K562 (cell line): Measurements from ENCODE around the gene PAQR4. TPM values are rescaled to one million over a fixed set of nuclear protein-coding genes. Genes with fewer than 3 reads are reported as not detected.

Source experiments
- KAT7 ChIP-seq: sonication (generic); formaldehyde crosslinking; IDR thresholded peaks from 2 replicates; pipeline ENCODE4 v1.8.0; 2022; ENCODE audit warnings: missing genetic modification reagents, mild to moderate bottlenecking, borderline replicate concordance
- LCOR ChIP-seq: sonication (generic); formaldehyde crosslinking; IDR thresholded peaks from 2 replicates; pipeline ENCODE4 v1.8.0; 2022; ENCODE audit warnings: mild to moderate bottlenecking, missing genetic modification reagents
- RERE ChIP-seq: sonication (generic); formaldehyde crosslinking; IDR thresholded peaks from 2 replicates; pipeline ENCODE4 v1.8.0; 2023; ENCODE audit warnings: missing genetic modification reagents, mild to moderate bottlenecking, borderline replicate concordance
- SIN3A ChIP-seq, 2 experiments: fragments of 150-350 bp in 1 of 2; IDR thresholded peaks; 2 replicates each; pipeline ENCODE4 v1.6.1; 2011 to 2016; ENCODE audit warnings: borderline replicate concordance in 2 of 2, low read depth in 2 of 2, low read length in 2 of 2, mild to moderate bottlenecking in 2 of 2, moderate library complexity in 2 of 2; ENCODE audit not compliant: control insufficient read depth in 1 of 2
- SMC3 ChIP-seq: conservative IDR thresholded peaks from 2 replicates; pipeline ENCODE4 v1.6.1; 2011; ENCODE audit warnings: low read depth, low read length, improper control_type of control experiment; ENCODE audit not compliant: insufficient read depth
- SP1 ChIP-seq: sonication (generic); formaldehyde crosslinking; IDR thresholded peaks from 2 replicates; pipeline ENCODE4 v1.8.1; 2022; ENCODE audit warnings: mild to moderate bottlenecking, missing genetic modification reagents
- polyA plus RNA-seq, 8 experiments: library from polyadenylated mRNA; depleted of rRNA in 4 of 8; stranded (reverse) in 5 of 8; unstranded in 3 of 8; fragments of >200 nt; fragmentation: Nextera tagmentation in 2 of 8; fragmentation: Illumina TruSeq in 1 of 8; extraction: Ambion mirVana in 2 of 8; extraction: Trizol in 1 of 8; gene quantifications; 2 replicates each; pipeline versions ENCODE4 v1.2.1 to v1.2.3, GENCODE V29; 2011 to 2014; ENCODE audit warnings: inconsistent platforms in 1 of 8, missing spikeins in 1 of 8
- total RNA-seq, 7 experiments: library from RNA; depleted of rRNA in 6 of 7; stranded (reverse); fragments of >200 nt in 6 of 7; fragmentation: Illumina TruSeq in 2 of 7; extraction: Trizol in 2 of 7; gene quantifications; 2 replicates each; pipeline versions ENCODE4 v1.2.1 to v1.2.3, GENCODE V29; 2011 to 2021; ENCODE audit warnings: low replicate concordance in 1 of 7
- TF ChIP-seq, protein P1 (sequence below): fragments of 450-650 bp; IDR thresholded peaks from 2 replicates; pipeline ENCODE4 v1.7.1; 2018; ENCODE audit warnings: mild to moderate bottlenecking, low read depth; ENCODE audit not compliant: partially characterized antibody
- TF ChIP-seq, protein P2 (sequence below): conservative IDR thresholded peaks from 2 replicates; pipeline ENCODE4 v1.6.1; 2011; ENCODE audit warnings: low read depth, mild to moderate bottlenecking, low read length; ENCODE audit not compliant: control insufficient read depth
- TF ChIP-seq, protein P3 (sequence below): IDR thresholded peaks from 2 replicates; pipeline ENCODE4 v1.6.1; 2011; ENCODE audit warnings: borderline replicate concordance, low read depth, mild to moderate bottlenecking, moderate library complexity, low read length; ENCODE audit not compliant: insufficient read depth, poor library complexity, severe bottlenecking
- TF ChIP-seq, protein P4 (sequence below): fragments of 450-650 bp; formaldehyde crosslinking; IDR thresholded peaks from 2 replicates; pipeline ENCODE4 v1.4.0; 2020; ENCODE audit warnings: mild to moderate bottlenecking

The PAQR4 gene
- total and polyA plus RNA-seq, 9 of the 15 experiments (the other 6 are each of a cell fraction or from before 2014, with no cell fraction given), result 0.62 to 40.4 (median 19.5) TPM

- 0 out of 2 replicates have a peak, but pooled peaks have one; percentile 69 for TF ChIP-seq RERE (CRISPR knock-in tag)
- peak; percentile 30; the same call in 1 of the 2 replicates for TF ChIP-seq SMC3
- TF ChIP-seq, protein P1, sequence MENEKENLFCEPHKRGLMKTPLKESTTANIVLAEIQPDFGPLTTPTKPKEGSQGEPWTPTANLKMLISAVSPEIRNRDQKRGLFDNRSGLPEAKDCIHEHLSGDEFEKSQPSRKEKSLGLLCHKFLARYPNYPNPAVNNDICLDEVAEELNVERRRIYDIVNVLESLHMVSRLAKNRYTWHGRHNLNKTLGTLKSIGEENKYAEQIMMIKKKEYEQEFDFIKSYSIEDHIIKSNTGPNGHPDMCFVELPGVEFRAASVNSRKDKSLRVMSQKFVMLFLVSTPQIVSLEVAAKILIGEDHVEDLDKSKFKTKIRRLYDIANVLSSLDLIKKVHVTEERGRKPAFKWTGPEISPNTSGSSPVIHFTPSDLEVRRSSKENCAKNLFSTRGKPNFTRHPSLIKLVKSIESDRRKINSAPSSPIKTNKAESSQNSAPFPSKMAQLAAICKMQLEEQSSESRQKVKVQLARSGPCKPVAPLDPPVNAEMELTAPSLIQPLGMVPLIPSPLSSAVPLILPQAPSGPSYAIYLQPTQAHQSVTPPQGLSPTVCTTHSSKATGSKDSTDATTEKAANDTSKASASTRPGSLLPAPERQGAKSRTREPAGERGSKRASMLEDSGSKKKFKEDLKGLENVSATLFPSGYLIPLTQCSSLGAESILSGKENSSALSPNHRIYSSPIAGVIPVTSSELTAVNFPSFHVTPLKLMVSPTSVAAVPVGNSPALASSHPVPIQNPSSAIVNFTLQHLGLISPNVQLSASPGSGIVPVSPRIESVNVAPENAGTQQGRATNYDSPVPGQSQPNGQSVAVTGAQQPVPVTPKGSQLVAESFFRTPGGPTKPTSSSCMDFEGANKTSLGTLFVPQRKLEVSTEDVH, result peak; percentile 48
- TF ChIP-seq, protein P2, sequence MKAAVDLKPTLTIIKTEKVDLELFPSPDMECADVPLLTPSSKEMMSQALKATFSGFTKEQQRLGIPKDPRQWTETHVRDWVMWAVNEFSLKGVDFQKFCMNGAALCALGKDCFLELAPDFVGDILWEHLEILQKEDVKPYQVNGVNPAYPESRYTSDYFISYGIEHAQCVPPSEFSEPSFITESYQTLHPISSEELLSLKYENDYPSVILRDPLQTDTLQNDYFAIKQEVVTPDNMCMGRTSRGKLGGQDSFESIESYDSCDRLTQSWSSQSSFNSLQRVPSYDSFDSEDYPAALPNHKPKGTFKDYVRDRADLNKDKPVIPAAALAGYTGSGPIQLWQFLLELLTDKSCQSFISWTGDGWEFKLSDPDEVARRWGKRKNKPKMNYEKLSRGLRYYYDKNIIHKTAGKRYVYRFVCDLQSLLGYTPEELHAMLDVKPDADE, result peak; percentile 70; the same call in 1 of the 2 replicates
- peak; percentile 62; the same call in 1 of the 2 replicates for TF ChIP-seq KAT7 (CRISPR knock-in tag)
- peak; percentile 24 to 83; a peak in 1 of 4 replicates for TF ChIP-seq SIN3A (IDR thresholded peaks at IDR 0.05; ENCODE audit: borderline replicate concordance in 2 of 2, control insufficient read depth in 1 of 2, low read depth in 2 of 2, low read length in 2 of 2)
- TF ChIP-seq, protein P3, sequence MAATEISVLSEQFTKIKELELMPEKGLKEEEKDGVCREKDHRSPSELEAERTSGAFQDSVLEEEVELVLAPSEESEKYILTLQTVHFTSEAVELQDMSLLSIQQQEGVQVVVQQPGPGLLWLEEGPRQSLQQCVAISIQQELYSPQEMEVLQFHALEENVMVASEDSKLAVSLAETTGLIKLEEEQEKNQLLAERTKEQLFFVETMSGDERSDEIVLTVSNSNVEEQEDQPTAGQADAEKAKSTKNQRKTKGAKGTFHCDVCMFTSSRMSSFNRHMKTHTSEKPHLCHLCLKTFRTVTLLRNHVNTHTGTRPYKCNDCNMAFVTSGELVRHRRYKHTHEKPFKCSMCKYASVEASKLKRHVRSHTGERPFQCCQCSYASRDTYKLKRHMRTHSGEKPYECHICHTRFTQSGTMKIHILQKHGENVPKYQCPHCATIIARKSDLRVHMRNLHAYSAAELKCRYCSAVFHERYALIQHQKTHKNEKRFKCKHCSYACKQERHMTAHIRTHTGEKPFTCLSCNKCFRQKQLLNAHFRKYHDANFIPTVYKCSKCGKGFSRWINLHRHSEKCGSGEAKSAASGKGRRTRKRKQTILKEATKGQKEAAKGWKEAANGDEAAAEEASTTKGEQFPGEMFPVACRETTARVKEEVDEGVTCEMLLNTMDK, result peak; percentile 67
- TF ChIP-seq, protein P4, sequence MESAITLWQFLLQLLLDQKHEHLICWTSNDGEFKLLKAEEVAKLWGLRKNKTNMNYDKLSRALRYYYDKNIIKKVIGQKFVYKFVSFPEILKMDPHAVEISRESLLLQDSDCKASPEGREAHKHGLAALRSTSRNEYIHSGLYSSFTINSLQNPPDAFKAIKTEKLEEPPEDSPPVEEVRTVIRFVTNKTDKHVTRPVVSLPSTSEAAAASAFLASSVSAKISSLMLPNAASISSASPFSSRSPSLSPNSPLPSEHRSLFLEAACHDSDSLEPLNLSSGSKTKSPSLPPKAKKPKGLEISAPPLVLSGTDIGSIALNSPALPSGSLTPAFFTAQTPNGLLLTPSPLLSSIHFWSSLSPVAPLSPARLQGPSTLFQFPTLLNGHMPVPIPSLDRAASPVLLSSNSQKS (CRISPR knock-in tag), result 0 out of 2 replicates have a peak, but pooled peaks have one; percentile 48
- peak; percentile 62; the same call in 1 of the 2 replicates for TF ChIP-seq SP1 (CRISPR knock-in tag)
- TF ChIP-seq LCOR, result peak; percentile 72; the same call in 1 of the 2 replicates
Measured at GRCh38 chr16:2969545-2970521, 685 bp downstream of the PAQR4 start (continued).
